ENCODE results near the gene ELANE. TPM values are rescaled to one million over a fixed set of nuclear protein-coding genes. Genes with fewer than 3 reads are reported as not detected.
"Not testable (repeated sequence)": the region's sequence is repeated elsewhere in the genome, so short reads cannot be mapped to it uniquely, and the experiment has no call there.

Gene ELANE
- total RNA-seq, 1 donor, result 0.63 TPM

GRCh38 chr19:811506-812048, 40.5 kb upstream of the ELANE start:
- no peaks in the 10 kb centered on the region for H3K27me3 ChIP-seq (ENCODE audit: insufficient read depth, low read length)
- H3K4me3 ChIP-seq (ENCODE audit: low read length), result no peak overlapping the region
- no peaks in the 10 kb centered on the region for H3K4me1 ChIP-seq (ENCODE audit: insufficient read depth, low read length)

DNA sequence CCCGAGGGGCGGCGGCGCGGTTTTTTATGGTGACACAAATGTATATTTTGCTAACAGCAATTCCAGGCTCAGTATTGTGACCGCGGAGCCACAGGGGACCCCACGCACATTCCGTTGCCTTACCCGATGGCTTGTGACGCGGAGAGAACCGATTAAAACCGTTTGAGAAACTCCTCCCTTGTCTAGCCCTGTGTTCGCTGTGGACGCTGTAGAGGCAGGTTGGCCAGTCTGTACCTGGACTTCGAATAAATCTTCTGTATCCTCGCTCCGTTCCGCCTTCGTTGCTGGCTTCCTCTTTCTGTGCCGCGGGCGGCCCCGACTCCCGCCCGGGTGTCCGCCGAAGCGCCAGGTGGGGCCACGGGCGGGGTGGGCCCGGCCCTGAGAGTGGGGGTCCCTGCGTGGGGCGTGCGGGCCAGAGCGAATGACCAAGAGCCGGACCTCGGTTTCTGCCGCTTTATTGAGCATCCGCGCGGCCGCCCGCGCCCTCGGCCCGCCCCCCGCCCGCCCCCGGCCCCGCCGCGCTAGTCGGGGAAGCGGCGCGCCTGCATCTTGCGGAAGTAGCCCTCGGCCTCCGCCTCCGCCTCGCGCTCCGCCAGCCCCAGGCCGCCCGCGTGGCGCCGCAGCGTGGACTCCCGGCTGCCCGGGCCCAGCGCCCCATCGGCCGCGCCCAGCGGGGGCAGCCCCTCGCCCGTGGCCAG, 39.9 kb upstream of the ELANE start:
- Histone ChIP-seq H3K4me3 (ENCODE audit: low read length) (no peak overlapping the region), H3K4me1 (ENCODE audit: insufficient read depth, low read length) (no peaks in the 10 kb centered on the region), H3K27me3 (ENCODE audit: insufficient read depth, low read length) (no peaks in the 10 kb centered on the region)

More at GRCh38 chr19:811506-812048, 40.5 kb upstream of the ELANE start:
- H3K9me3 ChIP-seq (ENCODE audit: low read depth, low read length), result no peaks in the 10 kb centered on the region

GRCh38 chr19:812747-813218, 39.3 kb upstream of the ELANE start:
- Histone ChIP-seq H3K27me3 (ENCODE audit: insufficient read depth, low read length) (no peaks in the 10 kb centered on the region), H3K9me3 (ENCODE audit: low read depth, low read length) (no peaks in the 10 kb centered on the region), H3K4me1 (ENCODE audit: insufficient read depth, low read length) (no peaks in the 10 kb centered on the region), H3K4me3 (ENCODE audit: low read length) (no peak overlapping the region)

More for the DNA sequence above, 39.9 kb upstream of the ELANE start:
- no peaks in the 10 kb centered on the region for H3K9me3 ChIP-seq (ENCODE audit: low read depth, low read length)

- no peak overlapping the region for H3K4me3 ChIP-seq (ENCODE audit: low read length)
- H3K4me1 ChIP-seq (ENCODE audit: insufficient read depth, low read length), result no peaks in the 10 kb centered on the region
- H3K27me3 ChIP-seq (ENCODE audit: insufficient read depth, low read length), result no peaks in the 10 kb centered on the region
- H3K9me3 ChIP-seq (ENCODE audit: low read depth, low read length), result no peaks in the 10 kb centered on the region
Measured at GRCh38 chr19:813219-814151, 38.6 kb upstream of the ELANE start.

DNA sequence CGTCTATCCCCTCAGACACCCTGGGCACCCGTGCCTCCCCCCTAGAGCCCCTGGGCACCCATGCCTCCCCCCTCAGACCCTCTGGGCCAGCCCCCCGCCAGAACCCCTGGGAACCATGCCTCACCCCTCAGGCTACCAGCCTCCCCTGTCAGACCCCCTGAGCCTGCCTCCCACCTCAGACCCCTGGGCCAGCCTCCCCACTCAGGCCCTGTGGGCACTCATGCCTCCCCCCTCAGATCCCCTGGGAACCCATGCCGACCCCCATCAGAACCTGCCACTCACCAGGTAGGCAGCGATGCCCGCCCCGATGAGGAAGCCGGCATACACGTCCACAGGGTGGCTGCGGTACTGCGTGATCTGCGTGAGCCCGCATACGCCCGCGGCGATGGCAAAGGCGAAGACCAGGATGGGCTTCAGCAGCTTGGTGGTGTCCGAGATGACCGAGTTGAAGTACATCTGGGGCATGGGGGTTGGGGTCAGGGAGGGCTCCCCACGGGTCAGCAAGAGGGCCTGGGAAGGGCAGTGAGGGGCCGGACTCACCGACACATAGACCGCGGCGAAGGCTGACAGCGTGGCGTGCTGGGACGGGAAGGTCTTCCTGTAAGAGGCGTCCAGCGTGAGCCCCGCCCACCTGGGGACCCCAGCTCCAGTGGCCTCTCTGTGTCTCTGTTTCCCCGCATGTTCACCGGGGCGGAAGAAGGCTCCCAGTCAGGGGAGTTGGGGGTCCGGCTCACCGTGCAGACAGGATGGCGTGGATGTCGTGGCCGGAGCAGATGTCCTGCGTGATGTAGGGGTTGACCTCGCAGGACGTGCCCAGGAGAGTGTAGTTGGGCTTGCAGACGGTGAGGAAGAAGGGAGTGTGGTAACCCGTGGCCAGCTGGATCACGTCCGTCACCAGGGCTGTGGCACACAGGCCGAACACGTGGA, 37.7 kb upstream of the ELANE start:
- Histone ChIP-seq H3K9me3 (ENCODE audit: low read depth, low read length) (no peaks in the 10 kb centered on the region), H3K4me3 (ENCODE audit: low read length) (no peak overlapping the region), H3K27me3 (ENCODE audit: insufficient read depth, low read length) (no peaks in the 10 kb centered on the region), H3K4me1 (ENCODE audit: insufficient read depth, low read length) (no peaks in the 10 kb centered on the region)

DNA sequence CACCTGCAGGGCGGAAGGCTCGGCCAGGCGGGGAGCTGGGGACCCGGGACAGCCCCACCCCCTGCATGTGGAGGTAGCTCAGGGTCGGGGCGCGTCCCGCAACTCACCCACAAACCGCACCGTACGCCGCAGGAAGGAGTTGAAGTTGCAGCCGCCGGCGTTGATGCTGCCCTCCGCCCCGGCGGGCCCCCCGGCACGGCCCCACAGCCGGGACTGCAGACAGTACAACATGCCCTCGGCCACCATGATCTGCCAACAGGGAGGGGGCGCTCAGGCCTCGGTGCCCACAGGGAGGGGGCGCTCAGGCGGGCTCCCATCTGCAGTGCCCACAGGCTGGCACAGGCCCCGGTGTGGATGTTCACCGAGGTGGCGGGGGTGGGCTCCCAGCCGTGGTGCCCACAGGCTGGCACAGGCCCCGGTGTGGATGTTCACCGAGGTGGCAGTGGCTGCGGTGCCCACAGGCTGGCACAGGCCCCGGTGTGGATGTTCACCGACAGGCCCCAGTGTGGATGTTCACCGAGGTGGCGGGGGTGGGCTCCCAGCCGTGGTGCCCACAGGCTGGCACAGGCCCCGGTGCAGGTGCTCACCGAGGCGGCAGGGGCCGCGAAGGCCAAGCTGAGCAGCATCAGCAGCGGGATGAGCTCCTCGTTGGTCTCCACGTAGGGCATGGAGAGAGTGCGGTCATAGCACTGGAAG, 36.9 kb upstream of the ELANE start:
- Histone ChIP-seq H3K27me3 (ENCODE audit: insufficient read depth, low read length) (no peaks in the 10 kb centered on the region), H3K4me3 (ENCODE audit: low read length) (no peak overlapping the region), H3K4me1 (ENCODE audit: insufficient read depth, low read length) (no peaks in the 10 kb centered on the region), H3K9me3 (ENCODE audit: low read depth, low read length) (no peaks in the 10 kb centered on the region)

GRCh38 chr19:815775-816499, 36.2 kb upstream of the ELANE start:
- Histone ChIP-seq H3K27me3 (ENCODE audit: insufficient read depth, low read length) (no peaks in the 10 kb centered on the region), H3K4me3 (ENCODE audit: low read length) (no peak overlapping the region), H3K4me1 (ENCODE audit: insufficient read depth, low read length) (no peaks in the 10 kb centered on the region), H3K9me3 (ENCODE audit: low read depth, low read length) (no peaks in the 10 kb centered on the region)

- Histone ChIP-seq H3K27me3 (ENCODE audit: insufficient read depth, low read length) (no peaks in the 10 kb centered on the region), H3K4me3 (ENCODE audit: low read length) (no peak overlapping the region), H3K4me1 (ENCODE audit: insufficient read depth, low read length) (no peaks in the 10 kb centered on the region), H3K9me3 (ENCODE audit: low read depth, low read length) (no peaks in the 10 kb centered on the region)
Measured at GRCh38 chr19:816500-816857, 35.6 kb upstream of the ELANE start.

- H3K9me3 ChIP-seq (ENCODE audit: low read depth, low read length); H3K27me3 ChIP-seq (ENCODE audit: insufficient read depth, low read length); H3K4me3 ChIP-seq (ENCODE audit: low read length): not testable (repeated sequence)
- peaks cover 23% of the 10 kb centered on the region for H3K4me1 ChIP-seq (ENCODE audit: insufficient read depth, low read length)
Measured at GRCh38 chr19:820212-820611, 31.9 kb upstream of the ELANE start.

- Histone ChIP-seq H3K9me3 (ENCODE audit: low read depth, low read length) (no peaks in the 10 kb centered on the region), H3K4me3 (ENCODE audit: low read length) (no peak overlapping the region), H3K27me3 (ENCODE audit: insufficient read depth, low read length) (no peaks in the 10 kb centered on the region), H3K4me1 (ENCODE audit: insufficient read depth, low read length) (peaks cover 33% of the 10 kb centered on the region)
Measured at GRCh38 chr19:821231-821824, 30.8 kb upstream of the ELANE start.

DNA sequence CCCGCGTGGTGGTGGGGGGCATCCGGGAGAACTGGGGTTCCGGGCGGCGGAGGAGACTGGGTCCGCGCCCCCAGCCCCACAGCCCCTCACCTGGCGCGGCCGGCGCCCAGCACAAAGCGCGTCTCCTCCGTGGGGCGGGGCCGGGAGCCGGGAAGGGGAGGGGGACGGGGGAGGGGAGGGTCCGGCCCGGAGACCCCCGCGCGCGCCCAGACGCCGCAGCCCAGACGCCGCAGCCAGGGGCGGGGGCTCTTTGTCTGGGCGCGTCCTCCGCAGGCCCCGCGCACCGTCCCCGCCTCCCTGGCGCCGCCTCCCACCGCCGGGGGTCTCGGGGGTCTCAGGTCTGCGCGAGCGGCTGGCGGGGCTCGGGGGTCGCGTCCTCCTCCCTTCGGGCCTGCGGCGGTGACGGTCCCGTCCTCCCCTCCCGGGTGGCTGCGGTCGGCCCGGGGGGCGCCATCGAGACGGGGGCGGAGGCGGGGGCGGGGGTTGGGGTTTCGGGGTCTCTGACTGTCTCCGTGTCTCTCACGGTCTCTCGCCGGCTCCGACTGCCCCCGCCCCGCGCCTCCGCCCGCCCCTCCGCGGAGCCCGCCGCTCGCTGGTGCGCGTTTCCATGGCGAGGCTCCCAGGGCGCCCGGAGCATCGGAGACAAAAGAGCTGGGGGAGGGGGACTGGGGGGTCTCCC, 30.1 kb upstream of the ELANE start, which contains the start of gene PLPPR3:
TSS of gene PLPPR3 (minus strand) at position 131 of the 679 bp plus-strand sequence. CDS start 396 bp downstream, outside the sequence.
- Histone ChIP-seq H3K4me3 (ENCODE audit: low read length) (no peak within 1 kb of the TSS), H3K9me3 (ENCODE audit: low read depth, low read length) (no peaks in the 10 kb centered on the region), H3K4me1 (ENCODE audit: insufficient read depth, low read length) (peaks cover 35% of the 10 kb centered on the region), H3K27me3 (ENCODE audit: insufficient read depth, low read length) (no peaks in the 10 kb centered on the region)

GRCh38 chr19:823565-824121, 28.5 kb upstream of the ELANE start:
- Histone ChIP-seq H3K4me1 (ENCODE audit: insufficient read depth, low read length) (peaks cover 43% of the 10 kb centered on the region), H3K9me3 (ENCODE audit: low read depth, low read length) (no peaks in the 10 kb centered on the region), H3K4me3 (ENCODE audit: low read length) (no peak overlapping the region), H3K27me3 (ENCODE audit: insufficient read depth, low read length) (no peaks in the 10 kb centered on the region)
